Measurements from ENCODE around the gene PACRG.

- no peak for TF ChIP-seq CEBPB (IDR thresholded peaks at IDR 0.05)
- TF ChIP-seq EGR1 (IDR thresholded peaks at IDR 0.05), result no peak
- TF ChIP-seq TEAD4 (IDR thresholded peaks at IDR 0.05), result no peak
- TF ChIP-seq TCF12 (IDR thresholded peaks at IDR 0.05; ENCODE audit: low read depth), result no peak
- no peak for TF ChIP-seq TAF1 (IDR thresholded peaks at IDR 0.05; ENCODE audit: low read depth)
- TF ChIP-seq EP300 (IDR thresholded peaks at IDR 0.05; ENCODE audit: borderline replicate concordance), result no peak
- TF ChIP-seq USF1 (IDR thresholded peaks at IDR 0.05), result no peak
These were observed 233.1 kb downstream of the PACRG start for GRCh38 chr6:162960679-162961457.

All from Ishikawa (cell line).